ENCODE data around the gene KDM1A. TPM values are rescaled to one million over a fixed set of nuclear protein-coding genes. Genes with fewer than 3 reads are reported as not detected.

The KDM1A gene
- total RNA-seq, 2 donors from 2014 or later: 28.2 to 34.9 TPM

GRCh38 chr1:23108918-23109533, 89.8 kb downstream of the KDM1A start:
- Histone ChIP-seq H3K36me3 (peaks cover 31% of the 10 kb centered on the region), H3K4me3 (no peak overlapping the region), H3K27ac (no peak overlapping the region), H3K27me3 (no peaks in the 10 kb centered on the region), H3K4me1 (peaks cover 0 to 30% of the 10 kb centered on the region in 2 donors), H3K9me3 (no peaks in the 10 kb centered on the region)
- no peak for DNase-seq (ENCODE audit: low spot score)
- no peak for TF ChIP-seq CTCF (IDR thresholded peaks at IDR 0.05)

DNA sequence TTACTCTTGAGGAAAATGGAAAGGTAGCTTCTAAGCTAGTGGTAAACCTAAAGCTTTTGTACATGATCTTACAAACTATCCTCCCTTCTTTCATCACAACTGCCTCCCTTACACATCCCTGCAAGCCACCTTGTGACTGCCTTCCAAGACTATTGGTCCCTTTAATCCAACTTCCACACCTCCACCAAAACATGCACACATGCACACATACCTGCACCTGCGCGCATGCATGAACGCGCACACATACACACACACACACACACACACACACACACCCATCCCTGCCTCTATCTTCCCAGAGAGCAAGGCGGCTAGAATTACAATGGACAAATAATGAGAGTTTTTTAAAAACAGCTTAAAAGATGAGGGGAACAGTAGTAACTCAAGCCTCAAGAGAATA, 91.1 kb downstream of the KDM1A start:
- no peak for DNase-seq (ENCODE audit: low spot score)
- H3K4me3 ChIP-seq: no peak overlapping the region
- no peak for TF ChIP-seq CTCF (IDR thresholded peaks at IDR 0.05)
- H3K27me3 ChIP-seq: no peaks in the 10 kb centered on the region
- H3K9me3 ChIP-seq: no peaks in the 10 kb centered on the region
- H3K27ac ChIP-seq: no peak overlapping the region
- peaks cover 0 to 41% of the 10 kb centered on the region in 2 donors for H3K4me1 ChIP-seq
- H3K36me3 ChIP-seq: peaks cover 31% of the 10 kb centered on the region

GRCh38 chr1:23111600-23112535, 92.6 kb downstream of the KDM1A start:
- Histone ChIP-seq H3K4me3 (no peak overlapping the region), H3K27ac (no peak overlapping the region), H3K9me3 (no peaks in the 10 kb centered on the region), H3K27me3 (no peaks in the 10 kb centered on the region), H3K36me3 (peaks cover 21% of the 10 kb centered on the region), H3K4me1 (peaks cover 0 to 47% of the 10 kb centered on the region in 2 donors)
- no peak for DNase-seq (ENCODE audit: low spot score)
- no peak for TF ChIP-seq CTCF (IDR thresholded peaks at IDR 0.05)

- H3K27me3 ChIP-seq: no peaks in the 10 kb centered on the region
- peak overlapping the region in 1 of 2 donors; percentile 25 for H3K27ac ChIP-seq
- H3K9me3 ChIP-seq: no peaks in the 10 kb centered on the region
- DNase-seq (ENCODE audit: low spot score): no peak
- no peaks in the 10 kb centered on the region for H3K36me3 ChIP-seq
- no peak for TF ChIP-seq CTCF (IDR thresholded peaks at IDR 0.05)
- H3K4me3 ChIP-seq: no peak overlapping the region
- peaks cover 0 to 51% of the 10 kb centered on the region in 2 donors for H3K4me1 ChIP-seq
Measured at GRCh38 chr1:23114424-23115079, 95.3 kb downstream of the KDM1A start.

- Histone ChIP-seq H3K27ac (no peak overlapping the region), H3K27me3 (no peaks in the 10 kb centered on the region), H3K4me1 (peaks cover 0 to 55% of the 10 kb centered on the region in 2 donors), H3K9me3 (no peaks in the 10 kb centered on the region), H3K36me3 (no peaks in the 10 kb centered on the region), H3K4me3 (no peak overlapping the region)
- TF ChIP-seq CTCF (IDR thresholded peaks at IDR 0.05): no peak
- DNase-seq (ENCODE audit: low spot score): no peak
Measured at GRCh38 chr1:23116216-23116836, 97.1 kb downstream of the KDM1A start.

Data from right atrium auricular region (tissue), 2 donors.